ENCODE data around the gene SENP1. TPM values are rescaled to one million over a fixed set of nuclear protein-coding genes. Genes with fewer than 3 reads are reported as not detected.
"Not testable (repeated sequence)": the region's sequence is repeated elsewhere in the genome, so short reads cannot be mapped to it uniquely, and the experiment has no call there.

Gene SENP1
- total RNA-seq, 1 experiment from 2014 or later = 27.3 TPM

DNA sequence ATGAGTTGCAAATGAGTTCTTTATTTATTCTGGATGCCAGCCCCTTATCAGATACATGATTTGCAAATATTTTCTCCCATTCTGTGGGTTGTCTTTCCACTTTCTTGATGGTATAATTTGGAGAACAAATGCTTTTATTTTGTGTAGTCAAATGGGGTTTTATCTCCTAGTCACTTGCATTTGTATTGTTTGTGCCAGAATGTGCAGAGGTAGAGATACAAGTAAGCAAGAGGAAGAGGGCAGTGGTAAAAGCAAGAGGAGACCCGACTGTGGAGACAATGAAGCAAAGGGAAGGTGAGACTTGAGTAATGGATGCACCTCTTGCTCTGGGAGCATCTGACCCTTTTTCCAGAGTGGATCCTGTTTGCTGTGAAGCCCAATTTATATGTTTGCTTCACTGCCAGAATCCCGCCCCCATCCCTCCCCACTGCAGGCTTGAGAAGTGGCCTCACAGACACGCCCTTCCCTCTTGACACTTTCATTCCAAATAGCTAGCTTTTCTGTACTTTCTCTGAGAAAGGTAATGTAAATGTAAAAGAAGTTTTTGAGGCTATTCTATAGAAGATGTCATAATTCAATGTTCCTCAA is 12.5 kb upstream of the SENP1 start:
- DNase-seq (ENCODE audit: low spot score) = peak; percentile 19
- in situ Hi-C loops (cut with HindIII; ENCODE audit: low sequenced_read_pairs) = no loop called here

DNA sequence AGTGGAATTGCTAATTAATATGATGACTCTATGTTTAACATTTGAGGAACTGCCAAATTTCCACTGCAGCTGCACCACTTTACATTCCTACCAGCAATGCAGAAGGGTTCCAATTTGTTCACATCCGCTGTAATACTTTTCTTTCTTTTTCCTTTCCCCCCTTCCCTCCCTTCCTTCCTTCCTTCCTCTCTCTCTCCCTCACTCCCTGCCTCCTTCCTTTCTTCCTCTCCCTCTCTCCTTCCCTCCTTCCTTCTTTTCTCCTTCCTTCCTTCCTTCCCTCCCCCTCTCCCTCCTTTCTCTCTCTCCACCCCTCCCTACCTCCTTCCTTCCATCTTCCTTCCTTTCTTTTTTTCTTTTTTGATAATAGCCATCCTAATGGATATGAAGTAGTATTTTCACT is 10.1 kb upstream of the SENP1 start:
- no peak for DNase-seq (ENCODE audit: low spot score)
- in situ Hi-C loops (cut with HindIII; ENCODE audit: low sequenced_read_pairs) = no loop called here

DNA sequence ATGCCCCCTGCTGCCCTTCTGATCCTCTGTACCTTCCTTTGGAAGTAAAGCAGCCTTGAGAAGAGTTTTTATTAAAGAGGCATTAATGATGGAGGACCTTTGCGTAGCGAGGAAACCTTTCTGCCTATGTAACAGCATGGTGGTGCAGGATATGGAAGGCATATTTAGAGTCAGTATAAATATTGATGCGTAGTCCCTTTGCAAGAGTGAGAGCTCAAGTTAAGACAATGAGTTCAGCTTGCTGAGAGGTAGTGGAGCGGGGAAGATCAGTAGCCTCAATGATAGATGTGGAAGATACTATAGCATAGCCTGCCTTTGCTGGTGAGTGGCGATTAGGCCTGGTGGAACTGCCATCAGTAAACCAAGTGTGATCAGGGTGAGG is 5.4 kb upstream of the SENP1 start:
- in situ Hi-C loops (cut with HindIII; ENCODE audit: low sequenced_read_pairs); DNase-seq (ENCODE audit: low spot score): not testable (repeated sequence)

DNA sequence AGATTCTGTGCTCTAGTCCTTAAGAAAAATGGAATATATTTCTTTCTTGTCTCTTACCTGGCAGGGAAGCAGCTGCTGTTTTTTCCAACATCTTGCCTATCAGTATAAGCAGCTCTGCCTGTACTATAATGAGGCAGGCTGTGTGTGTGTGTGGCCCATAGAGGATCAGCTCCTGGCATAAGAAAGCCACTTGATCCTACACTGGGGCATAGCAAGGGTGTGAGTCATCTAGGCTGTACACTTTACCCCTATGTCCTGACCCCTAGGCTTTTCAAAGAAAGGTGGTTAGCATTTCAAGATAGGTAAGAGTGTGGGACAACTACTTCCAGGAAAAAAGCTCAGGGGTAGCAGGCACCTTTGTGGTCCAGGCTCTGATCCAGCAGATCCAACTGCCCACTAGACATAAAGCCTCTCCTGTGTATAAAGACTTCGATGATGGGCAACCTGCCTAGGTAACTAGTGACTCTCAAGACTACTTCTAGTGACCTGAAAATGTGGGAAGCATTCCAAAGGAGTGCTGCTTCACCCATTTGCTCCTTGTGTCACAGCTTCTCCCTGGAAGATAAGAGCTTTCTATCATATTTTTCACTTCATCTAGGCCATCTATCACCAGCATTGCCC is 4.9 kb upstream of the SENP1 start:
- DNase-seq (ENCODE audit: low spot score) = no peak
- in situ Hi-C loops (cut with HindIII; ENCODE audit: low sequenced_read_pairs) = no loop called here

DNA sequence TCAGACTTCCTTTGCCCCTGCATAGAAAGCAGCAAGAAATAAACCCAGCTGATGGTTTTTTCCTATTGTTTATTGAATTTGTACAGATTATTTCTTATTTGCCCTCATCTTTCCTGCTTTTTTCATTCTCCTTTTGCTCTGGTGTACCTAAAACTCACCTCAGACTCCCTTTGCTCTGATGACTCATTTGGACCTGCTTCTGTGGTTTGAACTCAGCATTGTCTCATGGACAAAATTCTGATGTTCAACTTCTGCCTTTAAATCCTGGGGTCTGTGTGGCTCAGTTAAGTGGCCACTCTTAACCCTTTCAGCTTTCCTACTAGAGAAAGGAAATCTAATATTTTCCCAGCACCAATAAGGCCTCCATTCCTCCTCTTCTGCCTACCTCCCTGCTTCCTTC is 3.5 kb upstream of the SENP1 start:
- in situ Hi-C loops (cut with HindIII; ENCODE audit: low sequenced_read_pairs) = no loop called here
- DNase-seq (ENCODE audit: low spot score) = no peak

DNA sequence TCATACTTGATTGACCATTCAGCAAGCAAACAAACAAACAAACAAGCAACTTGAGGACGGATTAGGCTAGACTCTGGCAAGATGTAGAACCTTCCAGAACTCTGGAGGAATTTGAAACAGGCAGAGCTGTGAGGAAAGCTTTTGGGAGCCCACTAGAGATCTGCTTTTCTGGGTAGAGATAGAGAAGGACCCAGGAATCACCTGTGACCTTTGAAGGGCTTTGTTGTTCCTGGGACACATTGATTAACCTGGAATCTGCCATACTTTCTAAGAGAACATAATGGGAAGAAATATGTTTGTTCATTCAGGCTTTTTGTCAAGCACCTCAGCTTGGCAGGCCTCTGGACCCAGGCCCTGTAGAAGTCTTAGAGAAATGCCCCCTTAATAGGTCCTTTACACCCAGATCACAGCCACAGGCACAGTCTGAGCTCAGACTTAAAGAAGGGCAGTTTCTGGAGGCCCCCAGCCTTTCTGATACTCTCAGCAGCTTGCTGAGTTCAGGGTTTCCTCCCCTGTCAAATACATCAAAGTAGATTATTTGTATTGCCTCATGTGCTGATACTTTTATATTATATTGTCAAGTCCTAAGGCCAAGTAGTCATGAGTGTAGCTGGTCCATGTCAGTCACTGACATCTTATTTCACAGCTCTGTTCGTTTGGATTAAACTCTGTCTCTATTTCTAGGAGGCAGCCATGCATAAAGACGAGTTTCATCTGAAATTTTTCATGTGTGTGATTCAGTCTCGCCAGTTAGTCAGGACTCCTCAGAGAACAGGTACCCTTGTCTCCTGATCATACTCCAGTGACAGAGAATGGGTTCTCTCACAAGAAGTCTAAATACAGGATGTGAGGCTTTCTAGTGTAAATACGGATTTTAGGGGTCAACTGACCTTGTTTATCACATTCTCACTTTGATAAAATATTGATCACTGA is 1.1 kb upstream of the SENP1 start:
- no peak for DNase-seq (ENCODE audit: low spot score)
- in situ Hi-C loops (cut with HindIII; ENCODE audit: low sequenced_read_pairs) = no loop called here

DNA sequence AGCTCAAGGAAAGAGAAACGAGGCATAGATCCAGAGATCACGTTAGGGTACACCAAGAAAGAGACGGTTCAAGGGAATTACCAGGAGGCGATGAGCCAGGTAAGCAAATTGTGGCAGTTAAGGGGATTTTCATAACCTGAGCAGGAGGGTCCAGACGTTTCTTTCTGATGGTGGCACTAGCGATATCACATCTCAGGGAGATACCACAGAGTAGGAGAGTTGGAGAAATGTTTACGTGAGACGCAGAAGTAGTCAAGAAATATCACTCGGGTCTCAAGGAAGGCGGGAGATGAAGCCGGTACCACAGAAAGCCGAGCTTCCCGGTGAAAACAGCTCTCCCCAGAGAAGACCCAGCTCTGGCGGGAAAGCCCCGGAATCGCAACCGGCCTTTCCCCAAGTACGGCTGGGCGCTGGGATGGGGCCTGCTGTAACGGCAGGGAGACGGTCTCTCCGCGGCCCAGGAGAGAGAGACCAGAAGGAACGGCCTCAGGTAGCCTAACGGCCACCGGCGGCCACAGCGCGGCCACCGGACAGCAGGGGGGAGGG is 485 bp downstream of the SENP1 start:
- peak; percentile 33 for DNase-seq (ENCODE audit: low spot score)
- in situ Hi-C loops (cut with HindIII; ENCODE audit: low sequenced_read_pairs) = no loop called here

DNA sequence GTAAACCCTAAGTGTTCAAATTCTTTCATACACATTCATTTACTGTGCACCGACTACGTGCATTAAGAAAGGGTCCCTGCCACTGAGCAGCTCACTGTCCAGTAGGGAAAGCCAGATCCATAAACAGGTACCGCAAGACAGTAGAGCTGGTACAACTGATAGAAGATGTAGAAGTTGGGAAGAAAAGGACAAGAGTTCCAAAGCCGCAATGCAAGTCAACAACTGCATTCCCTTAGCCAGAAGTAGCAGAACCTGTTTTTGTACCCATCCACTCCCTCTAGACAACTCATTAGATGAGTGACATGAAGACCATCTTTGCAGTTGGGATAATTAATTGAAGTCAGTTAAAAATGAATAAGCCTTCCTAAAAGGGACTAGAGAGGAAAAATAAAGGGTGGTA is 1.3 kb downstream of the SENP1 start:
- no peak for DNase-seq (ENCODE audit: low spot score)
- in situ Hi-C loops (cut with HindIII; ENCODE audit: low sequenced_read_pairs) = no loop called here

DNA sequence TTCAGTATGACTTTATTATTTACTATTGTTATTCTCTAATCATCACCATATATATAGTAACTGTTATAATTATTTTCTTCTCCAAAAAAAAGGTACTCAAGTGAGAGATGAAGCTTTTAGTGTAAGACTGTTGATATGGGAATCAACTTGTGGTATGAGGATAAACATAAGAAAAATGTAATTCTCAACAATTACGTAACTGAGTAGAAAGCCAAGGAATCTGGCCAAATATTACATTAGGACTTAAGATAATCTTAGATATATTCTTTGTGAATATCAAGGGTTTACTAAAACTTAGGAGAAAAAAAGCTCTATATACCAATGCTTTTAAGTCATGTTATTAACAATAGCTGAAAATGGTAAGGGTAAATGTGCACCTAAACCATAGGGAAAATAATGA is 13.3 kb downstream of the SENP1 start:
- in situ Hi-C loops (cut with HindIII; ENCODE audit: low sequenced_read_pairs) = no loop called here
- no peak for DNase-seq (ENCODE audit: low spot score)

DNA sequence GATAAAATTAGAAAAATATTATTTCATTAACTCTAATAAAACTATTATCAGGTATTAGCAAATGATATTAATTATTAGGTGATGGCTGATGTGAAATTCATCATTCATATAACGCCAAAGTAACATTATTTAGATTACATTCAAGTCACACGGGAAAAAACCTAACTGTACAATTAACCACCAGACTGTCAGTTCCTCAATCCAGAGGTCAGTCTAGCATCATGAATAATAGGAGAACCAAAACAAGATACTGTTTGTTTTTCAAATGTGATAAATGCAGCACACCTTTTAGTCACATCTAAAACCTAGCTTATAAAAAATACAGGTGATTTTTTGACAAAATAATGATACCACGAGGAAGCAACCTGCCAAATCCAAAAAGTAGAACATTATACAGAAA is 19.6 kb downstream of the SENP1 start:
- in situ Hi-C loops (cut with HindIII; ENCODE audit: low sequenced_read_pairs) = no loop called here
- no peak for DNase-seq (ENCODE audit: low spot score)

DNA sequence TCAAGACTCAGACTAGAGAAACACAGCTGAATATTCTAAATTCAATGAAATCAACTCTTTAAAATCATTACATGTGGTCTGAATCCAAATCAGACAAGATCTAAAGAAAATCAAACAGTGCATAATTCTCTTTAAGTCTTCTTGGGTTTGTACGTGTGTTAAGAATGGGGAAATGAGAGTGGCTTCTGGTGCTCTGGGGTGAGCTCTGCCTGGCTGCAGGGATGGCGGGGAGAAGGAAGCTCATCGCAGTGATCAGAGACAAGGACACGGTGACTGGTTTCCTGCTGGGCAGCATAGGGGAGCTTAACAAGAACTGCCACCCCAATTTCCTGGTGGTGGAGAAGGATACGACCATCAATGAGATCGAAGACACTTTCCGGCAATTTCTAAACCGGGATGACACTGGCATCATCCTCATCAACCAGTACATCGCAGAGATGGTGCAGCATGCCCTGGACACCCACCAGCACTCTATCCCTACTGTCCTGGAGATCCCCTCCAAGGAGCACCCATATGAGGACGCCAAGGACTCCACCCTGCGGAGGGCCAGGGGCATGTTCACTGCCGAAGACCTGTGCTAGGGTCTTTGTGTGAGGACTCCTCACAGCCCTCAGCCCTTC is 20.9 kb downstream of the SENP1 start:
- in situ Hi-C loops (cut with HindIII; ENCODE audit: low sequenced_read_pairs) = no loop called here
- DNase-seq (ENCODE audit: low spot score) = no peak

DNA sequence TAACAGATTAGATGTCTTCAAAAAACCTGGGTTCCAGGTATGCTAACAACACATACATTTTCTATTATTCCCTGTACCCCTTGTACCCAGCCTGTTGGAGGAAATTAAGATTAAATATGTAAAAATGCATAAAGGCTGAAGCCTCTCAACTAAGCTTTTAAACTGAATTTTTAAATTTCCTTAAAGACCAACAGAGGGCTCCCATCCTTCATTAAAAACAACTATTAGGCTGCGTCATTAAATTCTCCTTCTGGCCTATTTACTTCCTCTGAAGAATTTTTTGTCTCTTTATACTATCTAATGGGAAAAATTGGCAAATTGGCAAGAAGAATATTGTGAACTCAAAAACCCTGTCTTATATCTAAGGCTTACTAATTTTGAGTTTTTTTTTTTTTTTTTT is 21.8 kb downstream of the SENP1 start:
- DNase-seq (ENCODE audit: low spot score) = peak; percentile 64
- in situ Hi-C loops (cut with HindIII; ENCODE audit: low sequenced_read_pairs) = no loop called here

DNA sequence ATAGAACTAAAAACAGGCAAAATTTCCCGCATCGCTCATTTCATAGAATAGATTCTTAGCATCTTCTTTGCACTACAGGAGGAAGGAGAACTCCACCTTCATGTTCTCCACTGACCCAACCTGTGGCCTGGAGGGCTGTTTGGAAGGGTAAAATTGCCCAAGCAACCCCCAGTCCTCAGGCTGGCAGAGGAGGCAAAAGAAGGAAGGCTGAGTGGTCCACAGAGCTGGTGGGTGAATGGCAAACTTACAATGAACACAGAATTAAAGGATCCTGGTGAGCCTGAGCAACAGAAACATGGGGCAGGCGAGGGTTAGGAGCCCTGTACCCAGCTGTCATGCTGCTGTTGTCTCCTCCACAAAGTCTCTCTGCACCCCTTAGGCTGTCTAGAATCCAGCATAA is 25.1 kb downstream of the SENP1 start:
- no peak for DNase-seq (ENCODE audit: low spot score)
- in situ Hi-C loops (cut with HindIII; ENCODE audit: low sequenced_read_pairs) = no loop called here

DNA sequence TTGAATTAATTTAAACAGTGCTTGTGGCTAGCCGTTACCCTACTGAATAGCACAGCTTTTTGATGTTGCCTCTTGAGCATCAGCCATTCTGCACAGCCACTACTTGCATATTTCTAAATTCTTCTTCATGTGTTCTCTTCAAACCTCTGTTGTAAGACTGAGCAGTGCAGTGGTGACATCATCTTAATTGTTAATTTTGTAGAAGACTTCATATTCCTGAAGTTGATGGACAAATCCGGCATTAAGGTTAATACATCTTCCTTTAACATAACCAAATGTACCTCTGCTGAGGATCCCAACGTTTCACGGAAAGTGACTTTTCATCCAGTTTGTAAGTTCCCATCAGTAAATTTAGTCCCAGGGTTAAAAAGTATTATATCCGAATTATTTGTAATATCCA is 25.6 kb downstream of the SENP1 start:
- DNase-seq (ENCODE audit: low spot score) = no peak
- in situ Hi-C loops (cut with HindIII; ENCODE audit: low sequenced_read_pairs) = no loop called here

DNA sequence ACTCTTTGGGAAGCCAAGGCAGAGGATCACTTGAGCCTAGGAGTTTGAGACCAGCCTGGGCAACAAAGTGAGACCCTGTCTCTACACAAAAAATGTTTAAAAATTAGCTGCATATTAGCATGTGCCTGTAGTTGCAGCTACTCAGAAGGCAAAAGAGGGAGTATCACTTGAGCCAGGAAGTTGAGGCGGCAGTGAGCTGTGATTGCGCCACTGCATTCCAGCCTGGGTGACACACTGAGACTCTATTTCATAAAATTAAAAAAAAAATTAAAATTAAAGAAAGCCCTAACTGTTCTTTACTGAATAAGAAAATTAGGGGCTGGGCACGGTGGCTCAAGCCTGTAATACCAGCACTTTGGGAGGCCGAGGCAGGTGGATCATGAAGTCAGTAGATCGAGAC is 27.0 kb downstream of the SENP1 start:
- in situ Hi-C loops (cut with HindIII; ENCODE audit: low sequenced_read_pairs) = no loop called here
- DNase-seq (ENCODE audit: low spot score) = no peak

DNA sequence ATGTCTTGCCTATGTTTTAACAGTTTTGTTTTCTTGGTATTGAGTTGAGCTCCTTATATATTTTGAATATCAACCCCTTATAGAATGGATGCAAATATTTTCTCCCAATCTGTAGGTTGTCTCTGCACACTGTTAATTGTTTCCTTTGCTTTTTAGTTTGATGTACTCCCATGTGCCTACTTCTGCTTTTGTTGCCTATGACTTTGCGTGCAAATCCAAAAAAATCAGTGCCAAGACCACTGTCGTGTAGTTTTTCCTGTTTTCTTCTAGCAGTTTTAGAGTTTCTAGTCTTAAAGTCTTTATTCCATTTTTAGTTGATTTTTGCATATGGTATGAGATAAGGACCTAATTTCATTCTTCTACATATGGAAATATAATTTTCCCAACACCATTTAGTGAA is 28.8 kb downstream of the SENP1 start:
- in situ Hi-C loops (cut with HindIII; ENCODE audit: low sequenced_read_pairs) = no loop called here
- DNase-seq (ENCODE audit: low spot score) = no peak

DNA sequence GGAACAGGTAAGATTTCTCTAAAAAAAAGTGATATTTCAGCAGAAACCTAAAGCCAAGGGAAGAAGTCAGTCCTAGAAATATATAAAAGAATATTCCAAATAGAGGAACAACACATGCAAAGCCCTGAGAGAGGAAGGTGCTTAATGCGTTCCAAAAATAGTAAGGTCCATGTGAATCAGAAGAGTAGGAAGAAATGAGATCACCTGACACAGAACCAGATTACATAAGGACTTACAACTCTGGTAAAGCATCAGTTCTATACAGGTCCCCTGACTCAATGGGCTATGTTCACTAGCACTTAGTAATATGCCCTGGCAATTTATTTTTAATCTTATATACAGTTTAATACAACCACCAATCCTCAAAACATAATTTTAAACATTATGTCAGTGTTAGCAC is 30.0 kb downstream of the SENP1 start:
- peak; percentile 9 for DNase-seq (ENCODE audit: low spot score)
- in situ Hi-C loops (cut with HindIII; ENCODE audit: low sequenced_read_pairs) = no loop called here

DNA sequence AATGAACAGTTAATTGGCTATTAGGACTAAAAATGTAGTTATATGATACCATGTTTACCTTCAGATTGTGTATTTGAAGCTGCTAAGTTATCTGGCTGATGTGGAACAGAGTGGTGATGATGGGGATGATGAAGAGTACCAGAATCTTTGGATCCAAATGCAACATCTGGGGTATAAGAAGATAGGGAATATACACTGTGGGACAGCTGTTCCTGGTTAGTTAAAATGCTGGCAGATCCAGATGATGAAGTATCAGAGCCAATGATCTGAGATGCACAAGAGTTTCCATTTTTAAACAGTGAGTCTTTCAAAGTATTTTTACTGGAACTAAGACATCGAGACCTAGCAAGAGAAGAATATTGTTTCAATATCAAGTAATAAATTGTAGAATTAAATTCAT is 31.6 kb downstream of the SENP1 start:
- DNase-seq (ENCODE audit: low spot score) = no peak
- in situ Hi-C loops (cut with HindIII; ENCODE audit: low sequenced_read_pairs) = no loop called here

DNA sequence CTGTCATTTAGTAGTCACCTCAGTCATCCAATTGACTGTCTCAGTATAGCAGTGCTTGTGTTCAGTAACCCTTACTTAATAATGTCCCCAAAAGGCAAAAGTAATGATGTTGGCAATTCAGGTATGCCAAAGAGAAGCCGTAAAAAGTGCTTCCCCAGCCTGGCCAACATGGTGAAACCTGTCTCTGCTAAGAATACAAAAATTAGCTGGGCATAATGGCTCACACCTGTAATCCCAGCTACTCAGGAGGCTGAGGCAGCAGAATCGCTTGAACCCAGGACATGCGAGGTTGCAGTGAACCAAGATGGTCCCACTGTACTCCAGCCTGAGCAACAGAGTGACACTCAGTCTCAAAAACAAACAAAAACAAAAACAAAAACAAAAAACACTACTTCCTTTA is 33.6 kb downstream of the SENP1 start:
- no peak for DNase-seq (ENCODE audit: low spot score)
- in situ Hi-C loops (cut with HindIII; ENCODE audit: low sequenced_read_pairs) = no loop called here

DNA sequence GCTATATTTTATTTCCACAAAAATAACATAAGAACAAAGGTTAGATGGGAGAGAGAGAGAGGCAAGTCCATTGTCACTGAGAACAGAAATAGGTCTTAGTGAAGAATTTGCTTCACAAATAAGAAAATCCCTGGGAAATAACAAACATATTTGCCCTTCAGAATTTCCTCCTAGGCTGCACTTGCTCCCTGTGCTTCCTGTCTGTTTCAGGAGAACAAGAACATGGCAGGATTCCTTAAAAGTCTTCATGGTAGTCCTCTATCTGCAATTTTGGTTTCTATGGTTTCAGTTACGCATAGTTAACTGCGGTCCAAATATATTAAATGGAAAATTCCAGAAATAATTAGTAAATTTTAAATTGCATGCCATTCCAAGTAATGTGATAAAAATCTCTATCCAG is 34.1 kb downstream of the SENP1 start:
- no peak for DNase-seq (ENCODE audit: low spot score)
- in situ Hi-C loops (cut with HindIII; ENCODE audit: low sequenced_read_pairs) = no loop called here

All from G401 (cell line).